H1 (cell line): ENCODE results near the gene WHAMM. TPM values are rescaled to one million over a fixed set of nuclear protein-coding genes. Genes with fewer than 3 reads are reported as not detected.
A peak's percentile ranks its signal among the peaks of the same experiment; 100 is the strongest.

Experiments
- ASH2L ChIP-seq: fragments of 200-600, 300-600 bp; sonication (generic); IDR thresholded peaks from one replicate; pipeline ENCODE4 v1.7.1; 2017; ENCODE audit warnings: low read length
- BRCA1 ChIP-seq: IDR thresholded peaks from 2 replicates; pipeline ENCODE4 v1.6.1; 2012; ENCODE audit warnings: low read depth, low read length, improper control_type of control experiment
- CTCF ChIP-seq, 3 experiments: IDR thresholded peaks; 1 replicate in 2 of 3; 2 replicates in 1 of 3; pipeline versions ENCODE4 v1.5.1 to v1.6.1; 2011; ENCODE audit warnings: low read length in 3 of 3, mild to moderate bottlenecking in 3 of 3, inconsistent platforms in 2 of 3, low read depth in 1 of 3, moderate library complexity in 1 of 3; ENCODE audit not compliant: insufficient read depth in 1 of 3; ENCODE audit errors: control extremely low read depth in 1 of 3
- EGR1 ChIP-seq: IDR thresholded peaks from 2 replicates; pipeline ENCODE4 v1.6.1; 2011; ENCODE audit warnings: low read depth, low read length, borderline replicate concordance
- FOSL1 ChIP-seq: IDR thresholded peaks from 2 replicates; pipeline ENCODE4 v1.6.1; 2011; ENCODE audit warnings: mild to moderate bottlenecking, low read depth, low read length, moderate library complexity; ENCODE audit not compliant: insufficient read depth
- GABPA ChIP-seq: IDR thresholded peaks from 2 replicates; pipeline ENCODE4 v1.6.1; 2011; ENCODE audit warnings: mild to moderate bottlenecking, low read length, moderate library complexity, borderline replicate concordance; ENCODE audit not compliant: insufficient read depth
- JUND ChIP-seq: IDR thresholded peaks from 2 replicates; pipeline ENCODE4 v1.6.1; 2011; ENCODE audit warnings: mild to moderate bottlenecking, improper control_type of control experiment, low read length
- KDM1A ChIP-seq: fragments of 200-600, 300-600 bp; sonication (generic); IDR thresholded peaks from 2 replicates; pipeline ENCODE4 v1.7.1; 2016; ENCODE audit warnings: mild to moderate bottlenecking, low read length, borderline replicate concordance
- NANOG ChIP-seq: IDR thresholded peaks from 2 replicates; pipeline ENCODE4 v1.6.1; 2011; ENCODE audit warnings: low read length, low read depth, mild to moderate bottlenecking, inconsistent platforms; ENCODE audit not compliant: insufficient read depth, poor library complexity, severe bottlenecking
- POU5F1 ChIP-seq: IDR thresholded peaks from 2 replicates; pipeline ENCODE4 v1.6.1; 2011; ENCODE audit warnings: low read depth, mild to moderate bottlenecking, low read length, moderate library complexity
- RAD21 ChIP-seq, 2 experiments: IDR thresholded peaks in 1 of 2; conservative IDR thresholded peaks in 1 of 2; 2 replicates each; pipeline ENCODE4 v1.6.1; 2011; ENCODE audit warnings: low read depth in 2 of 2, low read length in 2 of 2, improper control_type of control experiment in 1 of 2, inconsistent platforms in 1 of 2, mild to moderate bottlenecking in 1 of 2, moderate library complexity in 1 of 2
- RFX5 ChIP-seq: IDR thresholded peaks from 2 replicates; pipeline ENCODE4 v1.6.1; 2011; ENCODE audit warnings: low read depth, low read length, improper control_type of control experiment, borderline replicate concordance
- SAP30 ChIP-seq: fragments of 300-600 bp; sonication (generic); IDR thresholded peaks from 2 replicates; pipeline ENCODE4 v1.7.1; 2012; ENCODE audit warnings: low read length, moderate library complexity, mild to moderate bottlenecking, inconsistent platforms; ENCODE audit not compliant: insufficient read depth, insufficient replicate concordance
- TAF1 ChIP-seq: IDR thresholded peaks from 2 replicates; pipeline ENCODE4 v1.6.1; 2011; ENCODE audit warnings: mild to moderate bottlenecking, low read depth, low read length
- TAF7 ChIP-seq: optimal IDR thresholded peaks from 2 replicates; pipeline ENCODE3; 2011; ENCODE audit warnings: low read depth, mild to moderate bottlenecking, inconsistent platforms, low read length, moderate library complexity, borderline replicate concordance
- polyA plus RNA-seq, 7 experiments: library from polyadenylated mRNA; depleted of rRNA in 3 of 7; stranded (reverse) in 5 of 7; unstranded in 2 of 7; fragments of >200 nt in 5 of 7; fragments of 200-250 nt in 2 of 7; gene quantifications; 1 replicate in 5 of 7; 2 replicates in 1 of 7; 4 replicates in 1 of 7; pipeline versions ENCODE4 v1.2.1 to v1.2.3, GENCODE V29; 2011 to 2013; ENCODE audit warnings: missing spikeins in 2 of 7, mixed read lengths in 2 of 7
- total RNA-seq: library from RNA; stranded (reverse); fragmentation: NEBNext Ultra II Directional; extraction: Animal tissue kit (Norgen Biotek cat#: 25700); gene quantifications from 2 replicates; pipeline ENCODE4 v1.2.1, GENCODE V29; 2021
- TF ChIP-seq, protein P1 (sequence below): IDR thresholded peaks from 2 replicates; pipeline ENCODE4 v1.6.1; 2011; ENCODE audit warnings: low read depth, mild to moderate bottlenecking, low read length; ENCODE audit not compliant: insufficient read depth
- TF ChIP-seq, protein P2 (sequence below): IDR thresholded peaks from 2 replicates; pipeline ENCODE4 v1.6.1; 2012; ENCODE audit warnings: low read length, inconsistent platforms

The WHAMM gene
- total and polyA plus RNA-seq, 2 of the 8 experiments (the other 6 are each of a cell fraction or from before 2014, with no cell fraction given), result 1.1 to 3.3 TPM

DNA sequence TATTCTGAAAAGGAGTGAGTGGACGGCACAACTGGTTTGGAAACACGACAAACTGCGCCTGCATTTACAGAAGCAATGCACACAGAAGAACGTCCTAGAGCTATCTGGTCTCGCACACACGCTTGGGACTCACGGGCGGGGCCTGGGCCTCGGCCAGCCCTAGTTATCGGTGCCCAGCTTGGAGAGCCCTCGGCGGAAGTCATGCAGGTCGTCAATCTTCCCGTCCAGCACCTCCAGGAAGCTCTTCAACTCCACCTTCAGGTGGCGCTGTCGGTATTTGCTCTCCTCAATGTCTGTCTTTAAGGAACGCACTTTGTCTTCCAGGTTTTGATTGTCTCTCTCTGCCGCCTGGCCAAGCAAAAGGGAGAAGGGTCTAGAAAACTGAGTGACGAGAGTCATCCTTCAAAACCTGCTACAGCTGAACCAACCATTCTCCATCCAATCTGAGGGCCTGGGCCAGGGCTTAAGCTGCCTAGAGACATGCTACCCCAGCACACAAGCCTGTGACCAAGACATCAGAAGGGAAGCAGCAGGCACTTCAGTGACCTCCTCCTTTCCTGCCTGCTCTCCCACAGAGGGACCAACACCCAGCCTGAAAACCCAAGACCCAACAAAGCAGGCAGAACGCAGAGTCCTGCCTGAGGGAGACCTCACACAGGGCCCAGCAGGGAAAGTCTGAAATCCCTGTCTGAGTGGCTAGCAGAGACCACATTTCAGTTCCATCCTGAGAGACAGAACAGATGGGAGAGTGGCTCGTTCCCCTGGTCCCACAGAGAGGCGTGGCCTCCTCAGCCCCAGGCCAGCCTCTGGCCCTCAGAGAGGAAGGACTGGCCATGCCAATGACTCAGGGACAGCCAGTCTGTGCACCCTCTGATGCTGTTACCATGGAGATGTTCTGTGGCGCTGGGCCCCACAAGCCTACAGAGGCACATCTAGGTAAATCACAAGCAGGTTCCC is 40.4 kb downstream of the WHAMM start (continued):
- TF ChIP-seq BRCA1 (no peak), FOSL1 (no peak), NANOG (no peak), SAP30 (no peak), KDM1A (no peak), EGR1 (no peak), GABPA (no peak), JUND (no peak), TAF7 (no peak), POU5F1 (no peak), TAF1 (peak; percentile 28; the same call in 1 of the 2 replicates), RFX5 (peak; percentile 42; the same call in 1 of the 2 replicates), CTCF (IDR thresholded peaks at IDR 0.05; ENCODE audit: control extremely low read depth in 1 of 3, insufficient read depth in 1 of 3, low read depth in 1 of 3, low read length in 3 of 3) (peak; percentile 75 to 97 (median 91)), RAD21 (IDR thresholded peaks at IDR 0.05 in 1 of 2, conservative IDR thresholded peaks at IDR 0.05 in 1 of 2; ENCODE audit: low read depth in 2 of 2, low read length in 2 of 2) (peak; percentile 93 to 94), ASH2L (no peak)
- TF ChIP-seq, protein P1, sequence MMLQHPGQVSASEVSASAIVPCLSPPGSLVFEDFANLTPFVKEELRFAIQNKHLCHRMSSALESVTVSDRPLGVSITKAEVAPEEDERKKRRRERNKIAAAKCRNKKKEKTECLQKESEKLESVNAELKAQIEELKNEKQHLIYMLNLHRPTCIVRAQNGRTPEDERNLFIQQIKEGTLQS, result no peak
- TF ChIP-seq, protein P2, sequence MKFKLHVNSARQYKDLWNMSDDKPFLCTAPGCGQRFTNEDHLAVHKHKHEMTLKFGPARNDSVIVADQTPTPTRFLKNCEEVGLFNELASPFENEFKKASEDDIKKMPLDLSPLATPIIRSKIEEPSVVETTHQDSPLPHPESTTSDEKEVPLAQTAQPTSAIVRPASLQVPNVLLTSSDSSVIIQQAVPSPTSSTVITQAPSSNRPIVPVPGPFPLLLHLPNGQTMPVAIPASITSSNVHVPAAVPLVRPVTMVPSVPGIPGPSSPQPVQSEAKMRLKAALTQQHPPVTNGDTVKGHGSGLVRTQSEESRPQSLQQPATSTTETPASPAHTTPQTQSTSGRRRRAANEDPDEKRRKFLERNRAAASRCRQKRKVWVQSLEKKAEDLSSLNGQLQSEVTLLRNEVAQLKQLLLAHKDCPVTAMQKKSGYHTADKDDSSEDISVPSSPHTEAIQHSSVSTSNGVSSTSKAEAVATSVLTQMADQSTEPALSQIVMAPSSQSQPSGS, result peak; percentile 77; the same call in 1 of the 2 replicates
